Effector memory CD8-positive, alpha-beta T cell (primary cell): ENCODE results near the gene PLCE1.

ENCODE experiments used
- ATAC-seq: fragments of 150-1000 bp; cut with Tn5 transposase; replicated peaks from 2 replicates; pipeline ENCODE4 v1.10.0; 2021; ENCODE audit warnings: mild to moderate bottlenecking, moderate library complexity
- DNase-seq, 3 experiments: peaks; one replicate each; pipeline ENCODE4 v3.0.0; 2021
- H3K27ac Mint-ChIP-seq, 2 donors: one replicate each; pipeline ENCODE4 v1.8.0; 2022; ENCODE audit warnings: mild to moderate bottlenecking in 2 of 2, mixed read lengths in 2 of 2, moderate library complexity in 2 of 2
- H3K27me3 Mint-ChIP-seq, 2 donors: one replicate each; pipeline ENCODE4 v1.8.0; 2022; ENCODE audit warnings: mixed read lengths in 2 of 2
- H3K36me3 Mint-ChIP-seq: one replicate; pipeline ENCODE4 v1.8.0; 2022; ENCODE audit warnings: mild to moderate bottlenecking, moderate library complexity, mixed read lengths; ENCODE audit not compliant: insufficient read depth
- H3K4me1 Mint-ChIP-seq, 2 donors: one replicate each; pipeline ENCODE4 v1.8.0; 2022; ENCODE audit warnings: low read depth in 2 of 2, mixed read lengths in 2 of 2
- H3K4me3 Mint-ChIP-seq, 2 donors: one replicate each; pipeline ENCODE4 v1.8.0; 2022; ENCODE audit warnings: mild to moderate bottlenecking in 2 of 2, mixed read lengths in 2 of 2, moderate library complexity in 2 of 2
- H3K9me3 Mint-ChIP-seq, 2 donors: one replicate each; pipeline ENCODE4 v1.8.0; 2022; ENCODE audit warnings: mixed read lengths in 2 of 2

Gene PLCE1

GRCh38 chr10:93999401-93999851, 5.7 kb downstream of the PLCE1 start:
- no peak overlapping the region for H3K4me3 Mint-ChIP-seq
- no peaks in the 10 kb centered on the region for H3K4me1 Mint-ChIP-seq
- H3K36me3 Mint-ChIP-seq: no peaks in the 10 kb centered on the region
- H3K27me3 Mint-ChIP-seq: peaks cover 18 to 60% of the 10 kb centered on the region in 2 donors
- H3K27ac Mint-ChIP-seq: no peak overlapping the region
- ATAC-seq (no peak), DNase-seq (no peak)
- H3K9me3 Mint-ChIP-seq: no peaks in the 10 kb centered on the region

GRCh38 chr10:94000638-94001415, 7.1 kb downstream of the PLCE1 start:
- Mint-ChIP-seq H3K4me1 (no peaks in the 10 kb centered on the region), H3K9me3 (no peaks in the 10 kb centered on the region), H3K27ac (no peak overlapping the region), H3K27me3 (peaks cover 7 to 52% of the 10 kb centered on the region in 2 donors), H3K36me3 (no peaks in the 10 kb centered on the region), H3K4me3 (no peak overlapping the region)
- ATAC-seq (no peak), DNase-seq (no peak)

GRCh38 chr10:94001416-94001810, 7.7 kb downstream of the PLCE1 start:
- H3K4me3 Mint-ChIP-seq: no peak overlapping the region
- H3K27me3 Mint-ChIP-seq: peaks cover 1 to 51% of the 10 kb centered on the region in 2 donors
- DNase-seq (no peak), ATAC-seq (no peak)
- H3K9me3 Mint-ChIP-seq: no peaks in the 10 kb centered on the region
- H3K4me1 Mint-ChIP-seq: no peaks in the 10 kb centered on the region
- no peak overlapping the region for H3K27ac Mint-ChIP-seq
- no peaks in the 10 kb centered on the region for H3K36me3 Mint-ChIP-seq

- no peaks in the 10 kb centered on the region for H3K9me3 Mint-ChIP-seq
- no peaks in the 10 kb centered on the region for H3K36me3 Mint-ChIP-seq
- DNase-seq (no peak), ATAC-seq (no peak)
- no peak overlapping the region for H3K4me3 Mint-ChIP-seq
- no peak overlapping the region for H3K27ac Mint-ChIP-seq
- H3K27me3 Mint-ChIP-seq: peaks cover 0 to 56% of the 10 kb centered on the region in 2 donors
- H3K4me1 Mint-ChIP-seq: no peaks in the 10 kb centered on the region
Measured at GRCh38 chr10:94002156-94002555, 8.4 kb downstream of the PLCE1 start.

GRCh38 chr10:94003488-94003887, 9.8 kb downstream of the PLCE1 start:
- ATAC-seq: no peak
- Mint-ChIP-seq H3K27me3 (peaks cover 0 to 48% of the 10 kb centered on the region in 2 donors), H3K4me3 (no peak overlapping the region), H3K4me1 (no peaks in the 10 kb centered on the region), H3K9me3 (no peaks in the 10 kb centered on the region), H3K27ac (no peak overlapping the region), H3K36me3 (no peaks in the 10 kb centered on the region)
- no peak for DNase-seq

GRCh38 chr10:94005050-94005449, 11.3 kb downstream of the PLCE1 start:
- no peak for DNase-seq
- peaks cover 0 to 40% of the 10 kb centered on the region in 2 donors for H3K27me3 Mint-ChIP-seq
- no peak overlapping the region for H3K4me3 Mint-ChIP-seq
- no peaks in the 10 kb centered on the region for H3K36me3 Mint-ChIP-seq
- no peak for ATAC-seq
- H3K27ac Mint-ChIP-seq: no peak overlapping the region
- no peaks in the 10 kb centered on the region for H3K9me3 Mint-ChIP-seq
- no peaks in the 10 kb centered on the region for H3K4me1 Mint-ChIP-seq

GRCh38 chr10:94006591-94007550, 13.1 kb downstream of the PLCE1 start:
- ATAC-seq (no peak), DNase-seq (no peak)
- H3K36me3 Mint-ChIP-seq: no peaks in the 10 kb centered on the region
- H3K4me1 Mint-ChIP-seq: no peaks in the 10 kb centered on the region
- no peak overlapping the region for H3K27ac Mint-ChIP-seq
- H3K9me3 Mint-ChIP-seq: no peaks in the 10 kb centered on the region
- peaks cover 0 to 27% of the 10 kb centered on the region in 2 donors for H3K27me3 Mint-ChIP-seq
- no peak overlapping the region for H3K4me3 Mint-ChIP-seq

- Mint-ChIP-seq H3K36me3 (no peaks in the 10 kb centered on the region), H3K4me3 (no peak overlapping the region), H3K27me3 (peaks cover 0 to 29% of the 10 kb centered on the region in 2 donors), H3K27ac (no peak overlapping the region), H3K4me1 (no peaks in the 10 kb centered on the region), H3K9me3 (no peaks in the 10 kb centered on the region)
- ATAC-seq (no peak), DNase-seq (no peak)
Measured at GRCh38 chr10:94008526-94008925, 14.8 kb downstream of the PLCE1 start.

- DNase-seq: no peak
- Mint-ChIP-seq H3K4me1 (no peaks in the 10 kb centered on the region), H3K27ac (no peak overlapping the region), H3K36me3 (no peaks in the 10 kb centered on the region), H3K4me3 (no peak overlapping the region), H3K9me3 (no peaks in the 10 kb centered on the region), H3K27me3 (peaks cover 0 to 31% of the 10 kb centered on the region in 2 donors)
- ATAC-seq: no peak
Measured at GRCh38 chr10:94010116-94010515, 16.4 kb downstream of the PLCE1 start.

- DNase-seq (no peak), ATAC-seq (no peak)
- H3K27ac Mint-ChIP-seq: no peak overlapping the region
- H3K9me3 Mint-ChIP-seq: no peaks in the 10 kb centered on the region
- H3K27me3 Mint-ChIP-seq: peaks cover 0 to 32% of the 10 kb centered on the region in 2 donors
- H3K36me3 Mint-ChIP-seq: no peaks in the 10 kb centered on the region
- H3K4me1 Mint-ChIP-seq: no peaks in the 10 kb centered on the region
- H3K4me3 Mint-ChIP-seq: no peak overlapping the region
Measured at GRCh38 chr10:94010886-94011285, 17.2 kb downstream of the PLCE1 start.

GRCh38 chr10:94011296-94011695, 17.6 kb downstream of the PLCE1 start:
- Mint-ChIP-seq H3K27ac (no peak overlapping the region), H3K9me3 (no peaks in the 10 kb centered on the region), H3K4me1 (no peaks in the 10 kb centered on the region), H3K4me3 (no peak overlapping the region), H3K27me3 (peaks cover 0 to 28% of the 10 kb centered on the region in 2 donors), H3K36me3 (no peaks in the 10 kb centered on the region)
- DNase-seq (no peak), ATAC-seq (no peak)

GRCh38 chr10:94012834-94013233, 19.1 kb downstream of the PLCE1 start:
- ATAC-seq: no peak
- no peak overlapping the region for H3K27ac Mint-ChIP-seq
- H3K4me3 Mint-ChIP-seq: no peak overlapping the region
- peaks cover 0 to 2% of the 10 kb centered on the region in 2 donors for H3K9me3 Mint-ChIP-seq
- no peak for DNase-seq
- no peaks in the 10 kb centered on the region for H3K4me1 Mint-ChIP-seq
- H3K36me3 Mint-ChIP-seq: no peaks in the 10 kb centered on the region
- peaks cover 0 to 18% of the 10 kb centered on the region in 2 donors for H3K27me3 Mint-ChIP-seq

GRCh38 chr10:94013331-94013760, 19.6 kb downstream of the PLCE1 start:
- no peaks in the 10 kb centered on the region for H3K36me3 Mint-ChIP-seq
- peaks cover 0 to 18% of the 10 kb centered on the region in 2 donors for H3K27me3 Mint-ChIP-seq
- H3K4me1 Mint-ChIP-seq: no peaks in the 10 kb centered on the region
- H3K9me3 Mint-ChIP-seq: peaks cover 0 to 2% of the 10 kb centered on the region in 2 donors
- DNase-seq (no peak), ATAC-seq (no peak)
- H3K27ac Mint-ChIP-seq: no peak overlapping the region
- H3K4me3 Mint-ChIP-seq: no peak overlapping the region
